PFSK-1 (cell line): Measurements from ENCODE around the gene ACVRL1.

Experiments used
- POLR2AphosphoS5 ChIP-seq: IDR thresholded peaks from 2 replicates; pipeline ENCODE4 v1.6.1; 2012; ENCODE audit warnings: low read depth, mild to moderate bottlenecking, control low read depth, low read length, moderate library complexity
- REST ChIP-seq, 2 experiments: IDR thresholded peaks; 2 replicates each; pipeline versions ENCODE4 v1.6.1 to v1.8.0; 2011 to 2012; ENCODE audit warnings: low read depth in 2 of 2, low read length in 2 of 2, control low read depth in 1 of 2, inconsistent platforms in 1 of 2, mild to moderate bottlenecking in 1 of 2, moderate library complexity in 1 of 2; ENCODE audit not compliant: insufficient read depth in 1 of 2
- TAF1 ChIP-seq: IDR thresholded peaks from 2 replicates; pipeline ENCODE4 v1.6.1; 2012; ENCODE audit warnings: low read length, control low read depth, borderline replicate concordance; ENCODE audit not compliant: insufficient read depth

DNA sequence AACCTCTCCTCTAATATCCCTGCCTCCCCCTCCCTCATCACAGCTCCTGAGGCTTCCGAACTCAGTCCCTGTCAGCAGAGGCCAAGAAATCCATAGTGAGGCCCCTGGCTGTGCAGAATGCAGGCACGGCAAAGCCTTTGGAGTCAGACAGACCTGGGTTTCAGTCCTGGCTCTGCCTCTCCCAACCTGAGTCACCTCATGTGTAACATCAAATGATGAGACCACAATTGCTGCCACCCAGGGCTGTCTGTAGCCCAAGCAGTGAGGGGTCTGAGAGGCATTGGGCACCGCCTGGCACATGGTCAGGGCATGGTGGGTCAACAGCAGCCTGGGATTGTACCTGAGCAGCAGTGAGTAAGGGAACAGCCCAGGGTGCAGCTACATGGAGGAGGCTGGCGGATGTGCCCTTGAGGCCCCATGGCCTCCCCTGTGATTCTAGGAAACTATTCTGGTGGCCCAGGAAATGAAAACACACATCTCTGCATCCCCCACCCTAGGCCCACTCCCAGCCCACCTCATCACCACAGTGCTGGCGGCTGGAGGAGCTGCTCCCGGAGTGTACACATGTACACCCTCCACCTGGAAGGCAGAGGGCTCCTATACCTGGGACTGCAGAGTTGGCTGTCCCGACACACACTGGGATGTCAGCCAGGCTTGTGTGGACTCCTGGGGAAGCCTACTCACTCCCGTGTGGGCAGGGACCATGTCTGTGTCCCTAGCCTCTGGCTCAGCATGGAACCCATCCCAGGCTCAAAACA lies 11.7 kb upstream of the ACVRL1 start:
- TF ChIP-seq POLR2AphosphoS5, result no peak
- TF ChIP-seq REST (IDR thresholded peaks at IDR 0.05; ENCODE audit: insufficient read depth in 1 of 2, low read depth in 2 of 2, low read length in 2 of 2), result no peak
- no peak for TF ChIP-seq TAF1
